HL-60/S4 (cell line): ENCODE measurements around the gene CFAP46.

Source experiments
- in situ Hi-C: fragments of 300-500 bp; cut with MboI; formaldehyde crosslinking; loops from 2 replicates; pipeline ENCODE4 v1.14.3; 2022; ENCODE audit warnings: low sequenced_read_pairs

The CFAP46 gene

DNA sequence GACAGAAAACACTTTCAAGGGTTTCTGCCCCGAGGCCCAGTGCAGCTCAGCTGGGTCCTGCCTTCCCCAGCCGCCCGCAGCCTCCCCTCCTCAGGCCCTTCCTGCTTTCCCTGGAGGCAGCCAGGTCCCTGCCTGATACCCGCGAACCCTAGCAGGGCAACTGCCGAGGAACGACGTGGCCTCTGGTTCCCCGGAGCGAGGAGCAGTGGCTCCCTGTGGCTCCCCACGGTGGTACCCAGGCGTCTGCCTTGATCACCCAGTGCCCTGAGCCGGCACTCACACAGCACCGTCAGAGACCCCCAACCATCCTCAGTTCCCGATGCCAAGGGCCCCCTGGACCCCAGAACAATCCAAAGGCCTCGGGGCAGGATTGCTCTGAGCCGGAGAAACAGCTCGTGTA, 58.3 kb downstream of the CFAP46 start:
- in situ Hi-C loops: no loop called here

DNA sequence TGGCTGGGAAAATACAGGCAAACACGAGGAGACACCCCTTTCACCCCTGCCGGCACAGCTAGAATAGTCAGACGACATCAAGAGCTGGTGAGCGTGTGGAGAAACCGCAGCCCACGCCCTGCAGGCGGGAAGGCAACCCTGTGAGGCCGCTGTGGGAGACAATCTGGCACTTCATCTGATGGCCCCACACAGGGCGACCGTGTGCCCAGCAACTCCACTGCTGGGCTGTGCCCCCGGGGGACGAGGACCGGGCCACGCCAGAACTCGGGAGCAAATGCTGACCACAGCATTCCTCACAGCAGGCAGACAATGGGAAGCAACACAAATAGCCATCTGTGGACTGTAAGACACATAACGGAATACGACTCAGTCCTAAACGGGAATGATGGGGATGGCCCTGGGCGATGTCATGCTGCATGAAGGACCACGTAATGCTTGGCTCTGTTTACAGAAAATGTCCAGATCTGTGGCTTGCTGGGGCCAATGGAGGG, 58.9 kb downstream of the CFAP46 start:
- in situ Hi-C loops: no loop called here

DNA sequence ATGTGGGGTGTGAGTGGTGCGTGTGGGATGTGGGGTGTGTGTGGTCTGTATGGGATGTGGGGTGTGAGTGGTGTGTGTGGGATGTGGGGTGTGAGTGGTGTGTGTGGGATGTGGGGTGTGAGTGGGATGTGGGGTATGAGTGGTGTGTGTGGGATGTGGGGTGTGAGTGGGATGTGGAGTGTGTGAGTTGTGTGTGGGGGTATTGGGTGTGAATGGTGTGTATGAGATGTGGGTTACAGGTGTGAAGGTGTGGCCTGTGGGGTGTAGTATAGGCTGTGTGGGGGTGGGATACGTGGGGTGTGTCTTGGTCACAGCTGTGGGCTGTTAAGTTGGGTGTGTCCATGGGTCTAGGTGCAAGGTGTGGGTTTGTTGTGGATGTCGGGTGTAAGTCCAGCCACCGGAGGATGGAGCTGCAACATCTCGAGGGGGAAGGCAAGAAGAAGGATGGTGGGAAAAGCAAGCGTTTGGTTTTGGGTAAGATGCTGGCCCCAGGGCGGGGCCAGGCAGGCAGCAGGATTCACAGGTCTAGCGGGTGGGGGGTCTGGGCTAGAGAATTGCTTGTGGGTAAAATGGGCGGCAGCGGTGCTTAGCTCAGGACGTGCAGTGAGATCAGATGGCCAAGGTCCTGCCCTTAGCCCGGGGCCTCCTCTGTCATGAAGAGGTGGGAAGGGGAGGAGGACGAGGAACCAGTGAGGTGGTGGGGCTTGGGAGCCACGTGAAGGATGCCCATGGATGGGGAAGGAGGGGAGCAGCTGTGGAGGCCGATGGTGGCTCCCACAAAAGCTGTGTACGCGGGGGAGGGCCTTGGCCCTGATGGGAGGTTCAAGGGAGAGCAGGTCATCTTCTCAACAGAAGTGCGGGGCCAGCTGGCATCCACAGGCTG, 60.1 kb downstream of the CFAP46 start:
- in situ Hi-C loops: no loop called here

DNA sequence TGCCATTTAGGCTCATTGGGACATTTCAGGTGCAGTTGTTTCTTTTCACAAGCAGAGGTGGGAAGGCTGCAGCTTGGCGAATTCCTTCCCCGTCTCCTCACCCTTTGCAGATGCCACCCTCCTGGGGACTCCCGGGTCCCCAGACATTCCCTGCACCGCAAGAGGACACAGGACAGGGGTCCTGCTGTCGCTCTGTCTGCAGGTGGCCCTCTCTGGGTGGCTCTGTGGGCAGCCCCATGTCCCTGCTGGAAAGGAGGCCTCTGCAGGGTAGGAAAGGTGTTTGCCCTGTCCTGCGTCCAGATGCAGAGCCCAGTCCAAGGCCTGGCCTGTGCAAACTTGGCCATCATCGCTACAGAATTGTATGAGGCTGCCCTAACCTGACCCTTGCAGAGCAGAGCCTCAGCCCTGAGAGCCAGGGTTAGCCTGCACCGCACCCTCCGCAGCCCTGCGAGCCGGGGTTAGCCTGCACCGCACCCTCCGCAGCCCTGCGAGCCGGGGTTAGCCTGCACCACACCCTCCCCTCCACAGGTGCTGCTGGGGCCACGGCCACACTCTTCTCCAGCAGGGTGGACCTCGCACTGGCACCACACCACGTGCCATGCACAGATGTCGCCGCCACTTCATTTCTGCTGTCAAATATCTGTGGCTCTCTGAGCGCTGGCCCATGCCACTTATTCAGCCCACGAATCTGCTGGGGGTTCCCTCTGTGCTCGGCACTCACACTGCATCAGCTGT, 61.0 kb downstream of the CFAP46 start:
- in situ Hi-C loops: no loop called here

DNA sequence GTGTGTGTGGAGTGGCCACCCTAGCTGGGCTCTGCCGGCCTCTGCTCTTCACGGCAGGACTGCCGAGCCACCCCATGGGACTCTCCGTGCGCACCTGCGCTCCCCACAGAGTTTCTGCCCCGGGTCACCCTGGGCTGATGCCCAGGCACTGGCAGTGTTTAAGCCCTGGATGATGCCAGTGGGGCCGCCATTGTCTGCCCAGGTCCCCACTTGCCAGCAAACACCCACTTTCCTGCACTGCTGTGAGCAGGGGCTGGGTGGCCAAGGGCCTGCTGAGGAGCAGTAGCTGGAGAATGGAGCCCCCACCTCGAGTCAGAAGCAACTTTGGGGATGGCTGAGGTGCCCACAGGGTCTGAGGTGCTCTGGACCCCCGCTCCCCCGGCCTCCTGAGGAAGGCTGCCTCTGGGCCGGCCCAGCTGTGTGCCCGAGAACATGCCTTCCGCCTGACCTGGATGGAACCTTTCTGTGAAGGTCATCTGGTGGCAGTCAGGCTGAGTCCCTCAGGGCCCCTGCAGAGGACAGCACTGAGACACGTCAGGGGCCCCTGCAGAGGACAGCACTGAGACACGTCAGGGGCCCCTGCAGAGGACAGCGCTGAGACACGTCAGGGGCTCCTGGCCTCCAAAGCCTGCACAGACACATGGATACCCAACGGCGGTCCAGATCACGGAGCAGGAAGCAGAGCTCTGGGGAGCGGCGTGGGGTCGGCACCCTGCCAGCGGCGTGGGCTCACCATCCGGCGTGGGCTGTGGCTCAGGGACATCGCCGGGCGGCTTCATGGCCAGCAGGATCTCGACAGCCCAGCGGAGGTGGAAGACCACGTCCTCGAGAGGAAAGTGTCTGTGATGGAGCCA, 62.0 kb downstream of the CFAP46 start:
- in situ Hi-C loops: no loop called here

DNA sequence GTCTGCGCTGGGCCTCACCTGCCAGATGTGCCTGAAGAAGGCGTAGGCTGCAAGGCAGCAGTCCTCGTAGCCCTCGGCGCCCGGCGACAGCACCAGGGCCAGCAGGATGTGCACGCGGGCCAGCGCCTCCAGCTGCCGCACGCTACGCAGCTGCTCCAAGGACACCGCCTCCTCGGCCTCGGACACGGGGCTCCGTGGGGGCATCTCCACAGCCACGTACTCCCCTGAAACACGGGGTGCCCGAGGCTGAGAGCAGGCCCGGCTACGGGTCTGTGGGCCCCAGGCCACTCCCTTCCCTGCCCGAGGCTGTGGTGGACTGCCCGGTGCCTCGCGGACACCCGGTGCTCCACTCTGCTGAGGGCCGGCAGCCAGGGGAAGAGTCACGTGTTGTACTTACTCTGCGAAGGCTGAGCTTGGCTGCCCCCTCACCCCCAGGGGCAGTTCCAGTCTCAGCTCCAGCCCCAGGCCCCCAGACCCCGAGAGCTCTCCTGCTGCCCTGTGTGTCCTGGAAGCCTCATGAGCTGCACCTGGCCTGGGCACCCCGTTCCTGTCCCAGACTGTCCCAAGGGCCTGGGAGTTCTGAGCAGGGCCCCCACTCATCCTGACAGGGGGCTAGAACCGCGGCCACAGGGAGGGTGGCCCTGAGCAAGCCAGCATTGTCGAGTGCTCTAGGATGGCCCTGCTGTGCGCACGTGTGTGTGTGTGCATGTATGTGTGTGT, 62.8 kb downstream of the CFAP46 start:
- in situ Hi-C loops: no loop called here

DNA sequence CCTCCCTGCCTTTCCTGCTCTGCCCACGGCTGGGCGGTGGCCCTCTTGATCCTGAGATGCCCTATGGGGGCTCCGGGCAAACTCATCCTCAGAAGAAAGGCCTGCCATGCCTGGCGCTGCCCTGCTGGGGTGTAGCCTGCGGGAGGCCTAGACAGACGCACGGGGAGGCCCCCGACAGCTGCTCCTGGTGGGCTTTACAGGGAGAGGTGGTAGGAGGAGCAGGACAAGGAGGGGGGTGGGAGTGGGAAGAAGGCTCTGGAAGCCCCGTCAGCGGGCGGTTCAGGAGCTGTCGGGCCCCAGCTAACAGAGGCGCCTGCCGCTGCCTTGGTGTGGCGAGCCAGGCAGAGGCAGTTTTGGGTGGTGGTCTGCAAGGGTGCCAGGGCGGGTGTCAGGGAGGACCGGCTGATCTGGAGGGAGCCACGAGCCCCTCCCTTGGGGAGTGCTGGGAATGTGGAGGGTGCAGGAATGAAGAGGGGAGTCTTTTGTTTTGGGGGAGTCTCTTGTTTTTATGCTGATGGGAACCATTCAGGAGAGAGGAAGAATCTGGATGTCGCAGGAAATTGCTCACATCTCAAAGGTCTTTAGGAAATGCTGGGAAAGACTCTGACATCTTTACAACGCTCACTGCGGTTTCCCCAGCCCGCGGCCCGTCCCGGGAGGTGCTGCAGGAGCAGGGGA, 63.5 kb downstream of the CFAP46 start:
- in situ Hi-C loops: no loop called here

DNA sequence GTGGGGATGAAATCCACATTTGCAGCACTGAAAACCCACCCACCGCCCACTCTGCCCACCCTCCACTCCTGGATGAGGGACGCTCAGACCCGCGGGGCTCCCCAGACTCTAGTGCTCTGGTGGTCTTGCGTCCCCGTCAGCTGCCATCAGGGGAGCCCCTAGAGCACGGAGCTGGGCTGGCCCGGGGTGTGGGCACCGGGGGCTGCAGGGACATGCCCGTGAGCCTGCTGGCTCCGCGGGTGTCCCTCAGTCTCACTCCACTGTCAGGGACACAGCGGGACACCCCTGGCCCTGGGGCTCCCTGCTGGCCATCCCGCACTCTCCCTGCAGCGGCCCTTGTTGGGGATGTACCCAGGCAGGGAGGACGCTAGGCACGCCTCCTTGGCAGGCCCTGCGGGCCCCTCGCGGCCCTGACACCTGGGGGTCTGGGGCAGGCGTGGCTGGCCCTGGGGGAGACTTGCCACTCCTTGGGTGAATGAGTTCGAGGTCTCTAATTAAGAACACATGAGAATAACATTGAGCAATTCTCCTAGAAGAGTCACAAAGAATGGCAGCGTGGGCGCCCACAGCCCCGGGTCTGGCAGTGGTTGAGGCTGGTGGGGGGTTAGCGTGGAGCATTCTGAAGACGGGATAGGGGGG, 64.2 kb downstream of the CFAP46 start:
- in situ Hi-C loops: no loop called here

DNA sequence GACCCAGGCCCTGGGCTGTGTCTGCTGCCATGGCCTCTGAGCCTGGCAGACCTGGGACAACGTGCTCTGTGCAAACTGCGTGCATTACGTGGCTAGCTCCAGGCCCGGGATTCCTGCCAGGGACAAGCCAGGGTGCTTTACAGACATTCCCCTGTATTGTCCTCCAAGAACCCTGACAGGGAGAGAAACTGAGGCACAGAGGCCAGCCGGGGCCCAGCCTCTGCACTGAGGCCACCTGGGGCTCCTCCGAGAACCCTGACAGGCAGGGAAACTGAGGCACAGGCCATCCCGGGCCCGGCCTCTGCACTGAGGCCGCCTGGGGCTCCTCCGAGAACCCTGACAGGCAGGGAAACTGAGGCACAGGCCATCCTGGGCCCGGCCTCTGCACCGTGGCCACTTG, 64.9 kb downstream of the CFAP46 start:
- in situ Hi-C loops: no loop called here

DNA sequence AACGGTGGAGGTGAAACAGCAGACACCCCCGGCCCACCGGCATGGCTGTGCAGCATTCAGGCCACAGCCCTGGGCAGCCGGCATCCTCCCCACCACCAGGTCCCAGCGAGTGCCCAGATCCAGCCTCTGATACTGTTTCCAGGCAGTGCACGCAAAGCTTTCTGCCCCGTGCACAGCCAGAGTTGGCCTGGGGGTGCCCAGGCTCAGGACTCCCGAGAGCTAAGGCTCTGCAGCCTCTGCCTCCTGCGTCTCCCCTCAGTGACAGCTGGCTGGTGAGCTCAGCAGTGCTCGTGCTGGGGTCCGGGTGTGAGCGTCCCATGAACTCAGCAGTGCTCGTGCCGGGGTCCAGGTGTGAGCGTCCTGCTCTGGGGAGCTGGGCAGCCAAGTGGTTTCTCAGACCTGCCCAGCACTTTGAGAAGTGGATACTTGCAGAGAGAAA, 65.4 kb downstream of the CFAP46 start:
- in situ Hi-C loops: no loop called here

DNA sequence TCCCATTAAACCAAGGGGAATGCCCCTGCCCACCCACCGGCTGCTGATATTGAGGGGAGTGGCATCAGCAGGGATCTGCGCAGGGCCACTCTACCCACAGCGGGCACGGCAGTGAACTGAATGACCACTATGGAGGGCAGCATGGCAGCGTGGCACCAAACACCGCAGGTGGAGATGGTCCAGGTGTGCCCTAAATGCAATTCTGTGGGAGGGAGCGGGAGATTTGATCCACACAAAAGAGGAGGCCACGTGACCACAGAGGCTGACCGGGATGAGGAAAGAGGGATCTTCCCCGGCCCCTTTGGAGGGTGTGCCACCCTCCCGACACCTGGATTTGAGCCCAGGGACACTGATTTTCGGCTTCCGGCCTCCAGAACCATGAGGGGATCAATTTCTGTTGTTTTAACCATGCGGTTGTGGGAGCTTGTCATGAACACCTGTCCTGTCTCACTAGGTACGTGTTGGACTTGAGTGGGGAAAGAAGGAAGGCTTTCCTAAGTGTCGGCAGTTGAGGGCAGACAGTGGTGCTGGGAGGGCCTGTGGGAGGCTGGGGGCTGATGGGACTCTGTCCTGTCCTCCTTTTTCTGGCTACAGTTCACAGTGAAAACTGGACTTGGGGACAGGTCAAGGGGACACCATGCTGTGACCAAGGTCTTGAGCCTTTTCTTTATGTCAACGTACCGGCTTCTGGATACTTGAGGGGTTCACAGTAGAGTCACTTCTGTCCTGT, 66.1 kb downstream of the CFAP46 start:
- in situ Hi-C loops: no loop called here

DNA sequence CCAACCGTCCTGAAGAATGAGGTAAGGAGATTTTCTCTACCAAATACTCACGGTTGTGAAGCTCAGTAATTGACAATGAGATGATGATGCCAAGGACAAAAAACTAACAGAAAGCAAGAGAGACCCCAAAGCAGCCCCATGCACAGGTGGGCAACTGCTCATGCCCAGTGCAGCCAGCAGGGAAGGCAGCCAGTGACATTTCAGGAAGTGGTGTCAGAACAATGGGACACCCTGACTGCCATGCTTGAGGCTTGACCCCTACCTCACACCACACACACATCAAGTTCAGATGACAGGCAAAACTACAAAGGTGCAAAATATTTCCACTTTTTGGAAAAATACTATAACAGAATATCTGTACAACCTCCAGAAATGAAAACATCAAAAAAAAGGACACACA, 66.9 kb downstream of the CFAP46 start:
- in situ Hi-C loops: no loop called here

DNA sequence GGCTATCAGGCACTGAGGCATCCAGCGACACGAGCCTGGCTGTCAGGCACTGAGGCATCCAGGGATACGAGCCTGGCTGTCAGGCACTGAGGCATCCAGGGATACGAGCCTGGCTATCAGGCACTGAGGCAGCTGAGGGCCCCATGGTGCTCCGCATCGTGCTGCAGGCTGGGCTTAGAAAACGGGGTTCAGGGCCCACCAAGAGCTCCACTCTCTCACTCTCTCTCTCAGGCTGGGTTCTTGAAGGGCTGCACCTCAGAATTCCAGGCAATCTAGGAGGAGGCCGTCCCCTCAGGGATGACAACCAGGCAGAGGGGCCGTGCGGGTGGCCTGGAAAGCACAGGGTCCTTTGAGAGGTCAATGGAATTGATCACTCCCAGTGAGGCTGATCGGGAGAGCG, 69.0 kb downstream of the CFAP46 start:
- in situ Hi-C loops: loop anchor here (25.0 kb wide), 1 partner anchor 411 kb away; no protein-coding TSS in a partner anchor

DNA sequence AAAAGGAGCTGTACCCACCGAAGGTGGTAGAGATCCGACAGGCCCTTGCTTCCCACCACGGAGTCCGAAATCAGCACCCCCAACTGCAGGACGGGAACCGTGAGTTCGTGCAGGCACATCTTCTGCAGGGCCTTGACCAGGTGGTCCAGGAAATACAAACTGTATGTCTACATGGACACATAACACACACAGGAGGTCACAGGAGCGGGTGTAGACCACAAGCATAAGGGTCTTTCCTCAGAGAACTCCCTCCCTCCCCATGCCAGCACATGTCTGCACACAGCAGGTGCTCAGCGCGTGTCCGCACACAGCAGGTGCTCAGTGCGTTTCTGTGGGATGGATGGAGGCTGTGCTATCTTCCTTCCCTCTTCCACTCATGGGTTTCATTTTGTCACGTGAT, 69.7 kb downstream of the CFAP46 start:
- in situ Hi-C loops: loop anchor here (25.0 kb wide), 1 partner anchor 410 kb away; no protein-coding TSS in a partner anchor

DNA sequence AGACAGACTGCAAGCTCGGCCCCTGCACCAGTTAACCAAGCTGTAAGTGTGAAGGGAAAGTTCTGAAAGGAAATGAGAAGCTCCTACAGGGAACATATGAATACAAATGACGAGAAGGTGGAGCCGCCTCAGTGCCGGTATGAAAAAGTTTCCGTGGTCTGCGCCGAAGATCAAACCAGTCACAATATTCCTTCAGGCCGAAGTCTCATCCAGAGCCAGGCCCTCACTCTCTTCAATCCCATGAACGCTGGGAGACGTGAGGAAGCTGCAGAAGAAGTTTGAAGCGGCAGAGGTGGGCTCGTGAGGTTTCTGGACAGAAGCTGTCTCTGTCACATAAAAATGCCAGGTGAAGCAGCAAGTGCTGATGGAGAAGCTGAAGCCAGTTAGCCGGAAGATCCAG, 71.9 kb downstream of the CFAP46 start:
- in situ Hi-C loops: loop anchor here (25.0 kb wide), 1 partner anchor 408 kb away; no protein-coding TSS in a partner anchor

DNA sequence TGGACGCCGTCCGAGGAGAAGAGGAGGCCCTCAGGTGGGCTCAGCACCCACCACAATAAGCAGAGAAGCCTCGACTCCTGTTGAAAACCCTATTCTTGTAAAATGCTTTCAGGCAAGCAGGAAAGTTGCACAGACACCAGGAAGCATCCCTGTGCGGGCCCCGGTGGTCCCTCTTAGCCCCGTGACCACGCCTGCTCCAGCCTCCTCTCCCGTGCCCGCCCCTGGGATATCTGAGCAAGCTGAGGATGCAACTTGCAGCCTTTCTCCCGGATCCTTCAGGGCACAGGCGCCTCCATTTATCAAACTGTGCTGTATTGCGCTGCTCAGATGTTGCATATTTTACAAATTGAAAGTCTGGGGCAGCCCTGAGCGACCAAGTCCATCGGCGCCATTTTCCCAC, 72.7 kb downstream of the CFAP46 start:
- in situ Hi-C loops: loop anchor here (25.0 kb wide), 1 partner anchor 407 kb away; no protein-coding TSS in a partner anchor

DNA sequence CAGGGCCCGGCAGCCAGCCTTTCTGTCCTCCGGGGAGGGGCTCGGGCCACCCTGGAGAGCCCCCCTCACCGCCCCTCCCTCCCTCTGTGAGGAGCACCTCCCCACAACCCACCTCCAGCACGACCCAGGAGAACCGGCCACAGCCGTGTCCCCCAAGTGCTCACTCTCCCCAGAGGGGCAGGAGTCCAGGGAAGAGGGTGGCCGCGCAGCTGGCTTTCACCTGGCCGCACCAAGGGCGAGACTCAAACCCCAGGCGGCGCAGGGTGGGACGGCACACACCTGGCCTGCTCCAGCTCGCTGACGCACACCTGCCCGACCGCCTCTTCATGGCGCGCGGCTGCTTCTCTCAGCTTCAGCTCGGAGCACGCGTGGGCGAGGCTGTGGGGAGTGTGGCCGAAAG, 73.4 kb downstream of the CFAP46 start:
- in situ Hi-C loops: loop anchor here (25.0 kb wide), 1 partner anchor 407 kb away; no protein-coding TSS in a partner anchor
